HEK293T (cell line): ENCODE data around the gene PAQR7.

Experiments
- CTCF ChIA-PET: fragments of 350-600 bp; formaldehyde crosslinking; extraction: SDS; loops from one replicate; lab custom pipeline; 2021; ENCODE audit warnings: antibody characterized with exemption, inconsistent platforms; lab: Yijun Ruan, JAX
- POLR2A ChIA-PET: fragments of 350-600 bp; formaldehyde crosslinking; extraction: SDS; loops from one replicate; lab custom pipeline; 2020; ENCODE audit warnings: antibody characterized with exemption, inconsistent platforms; lab: Yijun Ruan, JAX
- DNase-seq: peaks from one replicate; pipeline ENCODE4 v3.0.0; 2012; ENCODE audit warnings: mixed read lengths; ENCODE audit errors: extremely low spot score
- ARNT ChIP-seq: fragments of 450-650 bp; IDR thresholded peaks from 2 replicates; pipeline ENCODE4 v1.6.1; 2017; ENCODE audit warnings: mild to moderate bottlenecking
- BHLHE40 ChIP-seq: fragments of 450-650 bp; IDR thresholded peaks from 2 replicates; pipeline ENCODE4 v1.6.1; 2016; ENCODE audit warnings: mild to moderate bottlenecking, moderate library complexity, borderline replicate concordance
- CTBP1 ChIP-seq: fragments of 450-650 bp; IDR thresholded peaks from 2 replicates; pipeline ENCODE4 v1.6.1; 2016; ENCODE audit warnings: borderline replicate concordance
- ELF4 ChIP-seq: fragments of 450-650 bp; IDR thresholded peaks from 2 replicates; pipeline ENCODE4 v1.6.1; 2017; ENCODE audit warnings: antibody characterized with exemption
- FOXA1 ChIP-seq: fragments of 450-650 bp; IDR thresholded peaks from 2 replicates; pipeline ENCODE4 v1.6.1; 2016; ENCODE audit warnings: mild to moderate bottlenecking
- FOXK2 ChIP-seq: fragments of 450-650 bp; IDR thresholded peaks from 2 replicates; pipeline ENCODE4 v1.6.1; 2016; ENCODE audit warnings: mild to moderate bottlenecking
- FOXM1 ChIP-seq: fragments of 450-650 bp; IDR thresholded peaks from 2 replicates; pipeline ENCODE4 v1.6.1; 2017; ENCODE audit warnings: mild to moderate bottlenecking, borderline replicate concordance
- HDGF ChIP-seq: fragments of 450-650 bp; IDR thresholded peaks from 2 replicates; pipeline ENCODE4 v1.6.1; 2017; ENCODE audit warnings: antibody characterized with exemption, borderline replicate concordance
- L3MBTL2 ChIP-seq: fragments of 450-650 bp; conservative IDR thresholded peaks from 2 replicates; pipeline ENCODE4 v1.6.1; 2016; ENCODE audit warnings: mild to moderate bottlenecking
- LEF1 ChIP-seq: fragments of 450-650 bp; IDR thresholded peaks from 2 replicates; pipeline ENCODE4 v1.6.1; 2017; ENCODE audit warnings: mild to moderate bottlenecking, borderline replicate concordance
- NFRKB ChIP-seq: fragments of 450-650 bp; IDR thresholded peaks from 2 replicates; pipeline ENCODE4 v1.6.1; 2016; ENCODE audit warnings: mild to moderate bottlenecking, moderate library complexity
- PKNOX1 ChIP-seq: fragments of 450-650 bp; IDR thresholded peaks from 2 replicates; pipeline ENCODE4 v1.6.1; 2016
- SP1 ChIP-seq: fragments of 450-650 bp; IDR thresholded peaks from 2 replicates; pipeline ENCODE4 v1.6.1; 2017
- SUZ12 ChIP-seq: fragments of 450-650 bp; IDR thresholded peaks from 2 replicates; pipeline ENCODE4 v1.6.1; 2016; ENCODE audit warnings: mild to moderate bottlenecking
- TARDBP ChIP-seq: fragments of 450-650 bp; IDR thresholded peaks from 2 replicates; pipeline ENCODE4 v1.6.1; 2016
- ZNF384 ChIP-seq: fragments of 450-650 bp; IDR thresholded peaks from 2 replicates; pipeline ENCODE4 v1.6.1; 2016

Gene PAQR7

GRCh38 chr1:25831569-25832196 is 43.8 kb downstream of the PAQR7 start:
- POLR2A ChIA-PET = interaction anchor here (0.9 to 2.0 kb wide), 6 partner anchors 10 to 43 kb away, joined by 3 to 5 read pairs (median 3); no protein-coding TSS in a partner anchor
- TF ChIP-seq NFRKB (no peak), ZNF384 (no peak), SP1 (no peak), HDGF (no peak), SUZ12 (no peak), PKNOX1 (no peak), CTBP1 (no peak), FOXK2 (no peak), FOXA1 (no peak), L3MBTL2 (no peak), FOXM1 (no peak), ARNT (no peak), LEF1 (no peak), BHLHE40 (no peak), ELF4 (no peak)
- CTCF ChIA-PET = no interaction called here
- no peak for DNase-seq

- DNase-seq = no peak
- ChIA-PET CTCF (no interaction called here), POLR2A (interaction anchor here (1.1 to 1.7 kb wide), 3 partner anchors 9 to 46 kb away, joined by 4 to 6 read pairs (median 5); partner anchors contain the start of genes MTFR1L and PAQR7)
- no peak for TF ChIP-seq ELF4
- no peak for TF ChIP-seq FOXA1
- no peak for TF ChIP-seq SP1
- TF ChIP-seq TARDBP = no peak
- TF ChIP-seq BHLHE40 = no peak
These were observed 46.5 kb downstream of the PAQR7 start for GRCh38 chr1:25829046-25829445.

- CTCF ChIA-PET = no interaction called here
- POLR2A ChIA-PET = interaction anchor here (1.1 to 1.7 kb wide), 2 partner anchors 9 to 17 kb away, joined by 4 to 6 read pairs; partner anchors contain the start of gene MTFR1L
- DNase-seq = no peak
- TF ChIP-seq ZNF384 (no peak), ELF4 (no peak), ARNT (no peak), FOXK2 (no peak), L3MBTL2 (no peak), SP1 (no peak), FOXA1 (no peak), SUZ12 (no peak), CTBP1 (no peak), HDGF (no peak), FOXM1 (no peak)
These were observed 47.0 kb downstream of the PAQR7 start for GRCh38 chr1:25828491-25828890.

GRCh38 chr1:25826571-25826970 is 48.9 kb downstream of the PAQR7 start:
- no peak for TF ChIP-seq PKNOX1
- TF ChIP-seq BHLHE40 = no peak
- no peak for TF ChIP-seq NFRKB
- no peak for DNase-seq
- ChIA-PET POLR2A (no interaction called here), CTCF (no interaction called here)

- ChIA-PET CTCF (no interaction called here), POLR2A (no interaction called here)
- TF ChIP-seq ZNF384 = no peak
- no peak for TF ChIP-seq FOXM1
- no peak for TF ChIP-seq FOXK2
- TF ChIP-seq SP1 = no peak
- TF ChIP-seq TARDBP = no peak
- no peak for TF ChIP-seq L3MBTL2
- TF ChIP-seq LEF1 = no peak
- no peak for TF ChIP-seq FOXA1
- TF ChIP-seq SUZ12 = no peak
- TF ChIP-seq CTBP1 = no peak
- no peak for DNase-seq
These were observed 49.9 kb downstream of the PAQR7 start for GRCh38 chr1:25825605-25826004.

GRCh38 chr1:25821630-25822091 is 53.8 kb downstream of the PAQR7 start:
- TF ChIP-seq CTBP1 (no peak), L3MBTL2 (no peak), ELF4 (no peak), FOXA1 (no peak), ARNT (no peak), FOXK2 (no peak), HDGF (no peak), PKNOX1 (no peak), SP1 (no peak), LEF1 (no peak), TARDBP (no peak), NFRKB (no peak), FOXM1 (no peak), BHLHE40 (no peak), ZNF384 (no peak), SUZ12 (no peak)
- DNase-seq = no peak
- ChIA-PET POLR2A (interaction anchor here (0.8 kb wide), 1 partner anchor 10 kb away, joined by 5 read pairs; no protein-coding TSS in a partner anchor), CTCF (interaction anchor here (1.4 kb wide), 1 partner anchor 24 kb away, joined by 3 read pairs; no protein-coding TSS in a partner anchor)
